GM21529 (cell line): ENCODE measurements around the gene DPM3.

Experiments
- ATAC-seq: cut with Tn5 transposase; IDR thresholded peaks from one replicate; pipeline ENCODE4 v1.9.1; 2021; ENCODE audit not compliant: unreplicated experiment

Gene DPM3

DNA sequence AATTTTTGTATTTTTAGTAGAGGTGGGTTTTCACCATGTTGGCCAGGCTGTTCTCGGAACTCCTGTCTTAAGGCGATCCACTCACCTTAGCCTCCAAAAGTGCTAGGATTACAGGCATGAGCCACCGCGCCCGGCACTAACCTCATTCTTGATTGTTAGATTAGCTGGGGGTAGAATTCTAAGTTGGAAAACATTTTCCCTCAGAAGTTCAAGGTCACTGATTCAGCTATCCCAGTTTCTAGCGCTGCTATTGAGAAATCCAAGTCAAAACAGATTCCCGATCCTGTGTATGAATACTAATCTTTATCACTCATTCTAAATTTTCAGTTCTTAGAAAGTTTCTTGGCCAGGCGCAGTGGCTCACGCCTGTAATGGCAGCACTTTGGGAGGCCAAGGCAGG is 37.0 kb downstream of the DPM3 start:
- no peak for ATAC-seq

GRCh38 chr1:155099331-155099730 is 41.0 kb downstream of the DPM3 start:
- no peak for ATAC-seq

- ATAC-seq: no peak
Measured at GRCh38 chr1:155094622-155094948, 45.7 kb downstream of the DPM3 start.

DNA sequence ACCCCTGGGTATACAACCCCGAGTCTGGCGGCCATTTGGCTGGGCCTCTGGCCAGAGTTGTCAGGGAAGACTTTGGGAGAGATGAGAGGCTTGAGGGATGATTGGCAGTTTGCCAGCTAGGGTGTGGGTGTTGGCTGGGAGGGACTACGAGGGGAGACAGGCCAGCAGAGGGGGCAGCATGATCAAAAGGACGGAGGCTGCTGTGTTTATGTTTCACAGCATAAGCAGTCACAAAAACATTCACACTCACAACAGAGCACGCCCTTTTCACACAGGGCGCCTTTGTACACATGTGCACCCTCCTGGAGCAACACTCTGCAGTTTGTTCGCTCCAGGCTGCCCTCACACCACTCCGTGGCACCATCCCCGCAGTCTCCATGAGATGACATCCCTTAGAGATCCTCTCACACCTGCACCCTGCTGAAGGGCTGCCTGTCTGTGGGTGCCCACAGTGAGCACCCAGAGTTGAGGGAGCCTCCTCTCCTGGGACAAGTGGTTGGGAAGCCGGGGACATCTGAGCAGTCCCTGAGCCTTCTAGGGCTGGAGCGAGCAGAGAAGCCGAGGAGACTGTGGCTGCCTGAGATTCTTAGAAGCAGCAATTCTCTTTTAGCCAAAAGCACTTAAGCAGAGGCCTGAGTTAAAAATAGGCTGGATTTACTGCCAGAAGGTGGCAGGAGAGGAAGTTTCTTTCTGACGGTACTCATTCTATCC is 46.3 kb downstream of the DPM3 start:
- no peak for ATAC-seq

DNA sequence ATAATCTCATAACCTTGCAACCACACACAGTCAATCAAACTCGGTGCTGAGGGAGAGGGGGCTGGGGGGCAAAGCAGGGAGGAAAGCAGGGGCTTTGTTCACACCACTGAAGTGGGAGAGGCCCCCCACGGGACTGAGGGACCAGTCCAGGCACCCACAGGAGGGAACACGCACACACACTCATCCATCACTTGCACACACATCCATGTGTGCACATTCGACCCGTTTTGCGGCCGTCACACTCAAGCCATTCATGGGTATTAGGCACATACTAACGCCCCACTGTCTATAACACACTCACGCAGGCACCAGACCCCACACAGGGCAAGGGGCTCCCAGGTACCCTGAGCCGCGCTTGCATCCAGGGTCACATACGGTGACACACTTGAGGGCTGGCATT is 47.7 kb downstream of the DPM3 start:
- no peak for ATAC-seq

- no peak for ATAC-seq
Measured at GRCh38 chr1:155092131-155092530, 48.2 kb downstream of the DPM3 start.

DNA sequence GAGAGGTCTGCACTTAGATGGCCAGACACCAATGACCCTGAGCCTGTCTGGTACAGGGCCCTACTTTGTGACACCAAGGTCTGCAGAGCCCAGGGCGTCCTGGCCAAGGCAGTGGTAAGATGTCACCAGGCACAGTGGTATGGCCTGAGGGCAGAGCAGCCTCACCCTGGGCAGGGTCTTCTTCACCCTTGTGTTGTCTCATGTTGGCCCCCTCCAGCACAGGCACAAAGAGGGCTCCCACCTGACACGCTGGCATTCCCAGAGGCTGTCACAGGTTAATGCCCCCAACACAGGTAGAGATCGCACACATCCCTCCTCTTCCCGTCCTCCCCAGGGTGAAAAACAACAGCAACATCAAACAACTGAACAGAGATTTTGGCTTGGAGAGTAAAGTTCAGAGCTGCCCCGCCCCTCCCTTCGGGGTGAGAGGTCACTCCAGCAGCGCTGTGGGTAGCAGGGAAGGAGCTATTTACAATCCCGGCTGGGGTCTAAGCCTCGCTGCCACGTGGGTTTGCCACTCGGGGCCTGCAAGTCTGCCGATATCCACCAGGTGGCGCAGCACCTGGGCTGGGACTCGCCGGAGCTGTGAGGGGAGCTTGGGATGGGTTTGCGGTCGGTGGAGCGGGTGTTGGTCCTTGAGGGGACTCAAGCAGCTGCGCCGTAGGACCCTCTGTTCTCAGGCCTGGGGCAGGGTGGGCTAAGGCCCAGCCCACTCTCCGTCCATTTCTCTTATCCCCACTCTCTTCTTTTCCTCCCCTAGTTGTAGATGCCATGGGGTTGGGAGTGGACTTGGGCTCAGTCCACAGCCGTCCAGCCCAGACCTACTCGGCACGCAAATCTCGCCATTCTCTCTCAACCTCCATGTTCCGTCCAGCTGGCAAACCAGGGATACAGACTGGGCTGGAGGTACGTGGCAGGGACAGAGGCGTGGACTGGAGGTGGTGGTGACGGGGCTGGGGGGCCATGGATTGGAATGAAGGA is 49.0 kb downstream of the DPM3 start:
- ATAC-seq: no peak
